GM18508 (cell line): Measurements from ENCODE around the gene HOXA1.

Experiments used
- ATAC-seq: cut with Tn5 transposase; IDR thresholded peaks from one replicate; pipeline ENCODE4 v1.9.1; 2021; ENCODE audit warnings: moderate number of reproducible peaks; ENCODE audit not compliant: insufficient read depth, unreplicated experiment

Gene HOXA1

GRCh38 chr7:27117887-27118491 lies 22.2 kb upstream of the HOXA1 start:
- no peak for ATAC-seq

GRCh38 chr7:27116962-27117886 lies 21.4 kb upstream of the HOXA1 start:
- ATAC-seq = no peak

GRCh38 chr7:27116031-27116961 lies 20.5 kb upstream of the HOXA1 start:
- no peak for ATAC-seq

- no peak for ATAC-seq
These were observed 19.6 kb upstream of the HOXA1 start for GRCh38 chr7:27115221-27116026.

- ATAC-seq = no peak
These were observed 19.1 kb upstream of the HOXA1 start for GRCh38 chr7:27114881-27115220.

DNA sequence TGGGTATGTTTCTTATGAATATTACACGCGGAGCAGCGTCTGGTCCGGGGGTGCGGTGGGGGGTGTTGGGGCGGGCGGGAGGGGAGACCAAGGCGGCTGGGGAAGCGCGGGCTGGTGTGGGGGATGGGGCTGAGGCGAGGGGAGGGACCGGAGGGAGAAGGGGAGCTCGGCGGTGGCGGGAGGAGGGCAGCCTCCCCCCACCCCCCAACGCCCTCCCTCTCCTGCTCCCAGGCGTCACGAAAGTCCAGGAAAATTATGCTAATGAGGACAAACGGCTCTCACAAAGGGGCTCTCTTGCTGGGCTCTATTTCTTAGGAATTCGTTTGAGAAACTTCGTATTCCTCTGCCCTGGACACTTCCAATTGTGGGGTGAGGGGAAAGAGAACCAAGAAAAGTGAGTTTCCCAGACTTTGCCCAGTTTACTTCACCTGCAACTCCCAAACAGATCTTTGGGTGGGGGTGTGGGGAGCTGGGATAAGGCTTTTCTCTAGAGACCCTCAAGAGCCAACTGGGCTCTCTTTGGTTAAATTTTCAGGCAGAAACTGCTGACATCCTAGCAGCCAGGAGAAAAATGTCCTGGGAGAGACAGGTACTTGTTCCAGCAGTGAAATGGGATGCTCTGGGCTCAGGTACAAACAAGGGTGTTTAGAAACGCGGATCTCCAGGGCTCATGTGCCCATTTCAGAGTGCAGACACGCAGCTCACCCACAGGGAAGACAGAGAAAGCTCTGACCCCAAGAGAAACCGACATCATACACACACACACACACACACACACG lies 18.4 kb upstream of the HOXA1 start:
- ATAC-seq = no peak

DNA sequence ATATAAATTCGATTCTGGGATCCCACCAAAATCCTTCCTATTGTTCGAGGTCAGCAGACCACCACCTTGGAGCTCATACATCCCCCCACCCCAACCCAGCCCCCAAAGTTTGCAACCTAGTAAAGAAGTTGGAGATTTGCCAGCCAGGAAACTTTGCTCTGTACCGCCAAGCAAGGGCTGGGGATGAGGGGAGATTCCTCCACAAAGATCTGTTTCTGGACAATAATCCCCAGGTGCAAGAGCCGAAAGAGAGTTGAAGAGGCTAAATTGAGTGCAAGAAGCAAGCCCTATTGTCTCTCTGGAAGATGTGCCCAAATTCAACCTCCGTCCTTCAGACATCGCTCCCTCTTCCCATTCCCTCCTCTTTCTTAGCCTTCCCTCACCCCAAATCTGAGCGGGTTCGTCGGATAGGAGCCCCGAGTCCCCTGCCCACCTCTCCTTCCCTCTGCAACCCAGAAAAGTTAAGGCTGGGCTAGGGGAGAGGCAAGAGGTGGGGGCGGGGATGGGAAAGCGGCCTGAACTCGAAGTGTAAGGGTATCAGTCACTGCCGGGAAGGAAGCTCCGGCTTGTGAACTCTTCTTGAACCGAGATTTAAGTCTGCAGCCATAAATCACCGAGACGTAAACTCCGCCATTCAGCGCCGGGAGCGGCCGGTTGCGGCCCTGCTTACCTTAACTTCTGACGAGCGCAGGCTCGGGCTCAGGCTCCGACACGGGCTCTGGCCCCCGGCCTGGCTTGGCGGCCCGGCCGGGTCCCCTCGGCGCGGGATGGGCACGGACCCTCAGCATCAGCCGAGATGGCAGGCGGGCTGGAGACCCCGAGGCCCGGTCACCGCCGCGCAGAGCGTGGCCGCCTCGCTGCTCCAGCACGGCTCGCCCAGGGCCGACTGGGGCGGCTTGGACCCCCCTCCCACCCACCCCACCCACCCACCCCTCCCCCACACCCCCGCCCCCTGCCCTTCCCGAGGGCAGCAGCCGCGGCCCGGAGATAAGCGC lies 17.5 kb upstream of the HOXA1 start:
- ATAC-seq = no peak

- ATAC-seq = no peak
These were observed 16.6 kb upstream of the HOXA1 start for GRCh38 chr7:27112361-27112760.

- no peak for ATAC-seq
These were observed 16.0 kb upstream of the HOXA1 start for GRCh38 chr7:27111751-27112277.

DNA sequence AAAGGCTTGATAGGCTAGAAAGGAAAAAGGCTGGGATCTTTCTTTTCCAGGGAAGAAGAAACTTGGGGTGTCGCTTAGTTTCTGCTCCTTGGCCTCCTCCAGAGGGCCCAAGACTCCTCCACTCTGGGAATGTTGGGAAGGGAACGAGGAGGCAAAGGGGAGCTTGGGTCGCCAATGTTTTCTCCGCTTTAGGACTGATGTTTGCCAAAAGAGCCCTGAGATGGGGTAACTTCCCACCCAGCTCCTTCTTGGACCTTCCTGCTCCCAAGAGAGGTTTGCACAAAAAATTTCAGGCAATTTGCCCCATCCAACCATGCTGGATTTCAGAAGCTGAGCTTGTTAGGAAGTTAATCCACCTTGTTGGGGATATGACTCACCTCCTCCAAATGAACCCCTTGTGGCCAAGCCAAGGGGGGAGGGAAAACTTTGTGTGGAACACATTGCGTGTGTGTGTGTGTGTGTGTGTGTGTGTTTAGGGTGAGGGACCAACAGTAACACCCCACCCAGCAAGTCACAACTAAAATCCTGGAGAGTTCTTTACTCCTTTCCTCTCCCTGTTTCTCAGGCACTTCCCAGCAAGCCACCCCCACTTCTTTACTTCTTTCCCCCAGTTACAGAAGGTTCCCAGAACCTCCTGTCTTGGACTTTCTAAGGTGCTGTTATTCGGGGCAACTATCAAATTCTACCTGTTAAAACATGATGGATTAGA lies 15.4 kb upstream of the HOXA1 start:
- no peak for ATAC-seq

GRCh38 chr7:27110186-27111031 lies 14.6 kb upstream of the HOXA1 start:
- no peak for ATAC-seq

DNA sequence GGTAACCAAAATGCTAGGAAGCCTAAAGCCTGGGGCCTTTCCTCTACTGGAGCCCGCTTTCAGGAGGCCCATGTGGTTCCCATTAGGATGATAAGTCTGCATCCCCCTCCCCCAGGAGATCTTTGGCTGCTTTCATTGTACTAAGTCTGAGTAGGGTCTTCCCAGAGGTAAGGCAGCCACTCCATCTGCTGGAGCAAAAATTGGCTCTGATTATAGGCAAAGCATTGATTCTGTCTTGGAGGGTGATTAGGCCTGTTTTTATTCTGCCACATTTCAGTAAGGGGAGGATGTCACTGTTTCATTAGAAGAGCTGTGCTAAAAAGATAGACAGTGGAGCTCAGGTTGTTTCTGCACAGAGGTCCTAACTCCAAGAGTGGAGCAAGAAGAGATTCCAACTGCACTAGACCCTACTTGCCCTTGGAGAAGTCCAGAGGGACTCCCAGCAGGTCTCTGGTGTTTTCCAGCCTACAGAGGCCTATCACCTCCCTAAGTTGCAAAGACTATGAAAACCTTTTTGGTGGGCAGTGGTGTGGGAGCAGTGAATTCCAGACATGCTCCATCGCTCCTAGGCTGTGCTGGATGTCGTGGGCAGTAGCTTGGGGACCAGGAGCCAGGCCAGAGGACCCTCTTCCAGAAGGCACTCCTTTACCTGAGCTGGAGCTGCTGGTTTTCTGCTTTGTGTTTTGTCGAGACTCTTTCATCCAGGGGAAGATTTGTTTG lies 13.8 kb upstream of the HOXA1 start:
- ATAC-seq = no peak

GRCh38 chr7:27108390-27109127 lies 12.8 kb upstream of the HOXA1 start:
- no peak for ATAC-seq

GRCh38 chr7:27107391-27108381 lies 11.9 kb upstream of the HOXA1 start:
- no peak for ATAC-seq
